Keratinocyte (primary cell): ENCODE data around the gene TEX36. TPM values are rescaled to one million over a fixed set of nuclear protein-coding genes. Genes with fewer than 3 reads are reported as not detected.
"Not testable (repeated sequence)": the region's sequence is repeated elsewhere in the genome, so short reads cannot be mapped to it uniquely, and the experiment has no call there.

Experiments used
- DNase-seq: peaks from one replicate; pipeline ENCODE4 v3.0.0-alpha.2; 2011; ENCODE audit warnings: low read depth, missing footprints, low spot score
- FAIRE-seq: peaks from 2 replicates; lab custom pipeline; 2011; peaks lifted over from hg19 to GRCh38; lab: Jason Lieb, UNC
- H2AFZ ChIP-seq: 2 replicates; pipeline ENCODE4 v1.6.0; 2012; ENCODE audit warnings: low read length, control low read depth, inconsistent platforms; ENCODE audit not compliant: control insufficient read depth
- H3K27ac ChIP-seq: 2 replicates; pipeline ENCODE4 v1.5.1; 2011; ENCODE audit warnings: low read length; ENCODE audit not compliant: control insufficient read depth, insufficient read depth
- H3K27me3 ChIP-seq: 3 replicates; pipeline ENCODE4 v1.6.0; 2011; ENCODE audit warnings: low read length; ENCODE audit not compliant: control insufficient read depth, insufficient read depth; ENCODE audit errors: extremely low read depth
- H3K36me3 ChIP-seq, 2 experiments: 2 replicates in 1 of 2; 3 replicates in 1 of 2; pipeline ENCODE4 v1.5.1; 2011; ENCODE audit warnings: low read length in 2 of 2, mild to moderate bottlenecking in 1 of 2; ENCODE audit not compliant: control insufficient read depth in 2 of 2, insufficient read depth in 2 of 2; ENCODE audit errors: extremely low read depth in 1 of 2
- H3K4me1 ChIP-seq: 3 replicates; pipeline ENCODE4 v1.5.1; 2011; ENCODE audit warnings: low read length; ENCODE audit not compliant: control insufficient read depth, insufficient read depth; ENCODE audit errors: extremely low read depth
- H3K4me2 ChIP-seq: 3 replicates; pipeline ENCODE4 v1.6.0; 2011; ENCODE audit warnings: low read depth, low read length; ENCODE audit not compliant: control insufficient read depth, insufficient read depth; ENCODE audit errors: extremely low read depth
- H3K4me3 ChIP-seq, 3 experiments: fragments of 200-600 bp in 1 of 3; sonication (generic) in 1 of 3; 2 replicates in 2 of 3; 3 replicates in 1 of 3; pipeline ENCODE4 v1.5.1; 2011 to 2016; ENCODE audit warnings: low read length in 3 of 3, mild to moderate bottlenecking in 3 of 3, control low read depth in 2 of 3, inconsistent platforms in 1 of 3, low read depth in 1 of 3, mixed read lengths in 1 of 3, mixed run types in 1 of 3, moderate library complexity in 1 of 3; ENCODE audit not compliant: control insufficient read depth in 2 of 3, insufficient read depth in 2 of 3; ENCODE audit errors: extremely low read depth in 1 of 3
- H3K79me2 ChIP-seq: 2 replicates; pipeline ENCODE4 v1.6.0; 2012; ENCODE audit warnings: low read length; ENCODE audit not compliant: control insufficient read depth, insufficient read depth
- H3K9ac ChIP-seq: 3 replicates; pipeline ENCODE4 v1.6.0; 2011; ENCODE audit warnings: low read length; ENCODE audit not compliant: control insufficient read depth, insufficient read depth; ENCODE audit errors: extremely low read depth
- H3K9me1 ChIP-seq: 3 replicates; pipeline ENCODE4 v1.6.0; 2011; ENCODE audit warnings: low read length; ENCODE audit not compliant: control insufficient read depth, insufficient read depth; ENCODE audit errors: extremely low read depth
- H3K9me3 ChIP-seq: 2 replicates; pipeline ENCODE4 v1.5.1; 2012; ENCODE audit warnings: low read depth, low read length; ENCODE audit not compliant: control insufficient read depth
- H4K20me1 ChIP-seq: 3 replicates; pipeline ENCODE4 v1.6.0; 2011; ENCODE audit warnings: low read length; ENCODE audit not compliant: control insufficient read depth, insufficient read depth; ENCODE audit errors: extremely low read depth
- EZH2 ChIP-seq: IDR thresholded peaks from one replicate; pipeline ENCODE4 v1.6.1; 2012; ENCODE audit warnings: inconsistent platforms, mild to moderate bottlenecking, low read length, moderate library complexity
- dilution Hi-C: fragments of 300-500 bp; cut with MboI; formaldehyde crosslinking; loops from one replicate; pipeline ENCODE4 v1.7.0; 2020; ENCODE audit warnings: low sequenced_read_pairs; ENCODE audit not compliant: extremely low pct_ligation_motif_present
- polyA plus RNA-seq, 5 experiments: library from polyadenylated mRNA; depleted of rRNA in 3 of 5; stranded (reverse) in 3 of 5; stranded (forward) in 1 of 5; unstranded in 1 of 5; fragments of >200 nt; gene quantifications; 1 replicate in 1 of 5; 2 replicates in 3 of 5; 3 replicates in 1 of 5; pipeline versions ENCODE4 v1.2.1 to v1.2.3, GENCODE V29; 2011 to 2012; ENCODE audit warnings: missing spikeins in 2 of 5, low read depth in 1 of 5, low replicate concordance in 1 of 5
- TF ChIP-seq, protein P1 (sequence below), 3 experiments: IDR thresholded peaks in 1 of 3; conservative IDR thresholded peaks in 1 of 3; optimal IDR thresholded peaks in 1 of 3; 2 replicates in 2 of 3; 3 replicates in 1 of 3; pipeline versions ENCODE3 to v1.5.1; 2011; ENCODE audit warnings: low read length in 3 of 3, mild to moderate bottlenecking in 3 of 3, moderate library complexity in 2 of 3, control low read depth in 1 of 3, inconsistent platforms in 1 of 3; ENCODE audit not compliant: insufficient read depth in 2 of 3; ENCODE audit errors: extremely low read depth in 1 of 3

The TEX36 gene
- polyA plus RNA-seq, 1 donor (not counting 4 experiments of a cell fraction or from before 2014, with no cell fraction given), result not detected

DNA sequence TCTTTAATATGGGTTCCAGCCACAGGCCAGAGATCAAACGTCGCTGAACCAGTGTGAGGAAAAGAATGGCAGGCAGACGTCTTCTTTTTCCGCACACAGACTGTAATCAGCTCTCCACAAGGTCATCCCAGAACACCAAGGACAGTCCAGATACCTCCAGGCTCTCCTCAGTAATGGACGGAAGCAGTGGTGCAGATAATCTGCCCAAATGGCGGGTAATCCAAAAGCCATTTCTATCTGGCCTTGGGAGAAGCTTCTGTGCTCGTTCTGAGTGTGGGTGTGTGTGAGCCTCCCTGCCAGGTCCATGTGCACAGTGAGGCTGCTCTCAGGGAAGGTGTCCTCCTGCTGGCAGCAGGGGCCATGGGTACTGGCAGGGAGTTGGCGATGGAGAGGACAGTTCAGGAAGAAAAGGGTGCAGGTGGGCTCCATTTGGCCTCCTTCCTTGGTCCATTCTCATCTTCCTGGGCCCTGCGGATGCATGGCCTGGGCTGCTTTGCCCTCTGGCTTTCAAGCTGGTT lies 15.6 kb upstream of the TEX36 start:
- DNase-seq, result no peak
- Histone ChIP-seq H3K4me3 (no peak overlapping the region), H2AFZ (no peak overlapping the region)

DNA sequence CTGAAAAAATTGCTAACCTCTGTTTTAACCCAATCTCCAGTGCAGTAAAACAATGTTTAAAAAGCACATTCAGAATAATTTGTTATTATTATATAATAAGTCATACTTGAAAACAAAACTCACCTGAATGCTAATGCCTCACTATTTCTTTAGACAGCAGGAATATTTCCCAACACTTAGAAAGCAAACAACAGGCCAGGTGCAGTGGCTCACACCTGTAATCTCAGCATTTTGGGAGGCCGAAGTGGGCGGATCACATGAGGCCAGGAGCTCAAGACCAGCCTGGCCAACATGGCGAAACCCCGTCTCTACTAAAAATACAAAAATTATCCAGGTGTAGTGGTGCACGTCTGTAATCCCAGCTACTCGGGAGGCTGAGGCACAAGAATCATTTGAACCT lies 13.9 kb upstream of the TEX36 start:
- H3K9ac ChIP-seq, H3K27me3 ChIP-seq, H3K9me3 ChIP-seq, H3K4me2 ChIP-seq, H3K79me2 ChIP-seq, H3K9me1 ChIP-seq, H3K27ac ChIP-seq, H3K4me1 ChIP-seq, DNase-seq, H4K20me1 ChIP-seq, H3K4me3 ChIP-seq, dilution Hi-C loops, H3K36me3 ChIP-seq, H2AFZ ChIP-seq, FAIRE-seq: not testable (repeated sequence)

More for the DNA sequence above, 15.6 kb upstream of the TEX36 start:
- no peak overlapping the region for H3K27ac ChIP-seq
- H3K9me3 ChIP-seq, result no peaks in the 10 kb centered on the region
- no peak for FAIRE-seq
- H3K9me1 ChIP-seq, result no peaks in the 10 kb centered on the region
- no peaks in the 10 kb centered on the region for H3K27me3 ChIP-seq
- H3K79me2 ChIP-seq, result no peaks in the 10 kb centered on the region
- TF ChIP-seq, protein P1, sequence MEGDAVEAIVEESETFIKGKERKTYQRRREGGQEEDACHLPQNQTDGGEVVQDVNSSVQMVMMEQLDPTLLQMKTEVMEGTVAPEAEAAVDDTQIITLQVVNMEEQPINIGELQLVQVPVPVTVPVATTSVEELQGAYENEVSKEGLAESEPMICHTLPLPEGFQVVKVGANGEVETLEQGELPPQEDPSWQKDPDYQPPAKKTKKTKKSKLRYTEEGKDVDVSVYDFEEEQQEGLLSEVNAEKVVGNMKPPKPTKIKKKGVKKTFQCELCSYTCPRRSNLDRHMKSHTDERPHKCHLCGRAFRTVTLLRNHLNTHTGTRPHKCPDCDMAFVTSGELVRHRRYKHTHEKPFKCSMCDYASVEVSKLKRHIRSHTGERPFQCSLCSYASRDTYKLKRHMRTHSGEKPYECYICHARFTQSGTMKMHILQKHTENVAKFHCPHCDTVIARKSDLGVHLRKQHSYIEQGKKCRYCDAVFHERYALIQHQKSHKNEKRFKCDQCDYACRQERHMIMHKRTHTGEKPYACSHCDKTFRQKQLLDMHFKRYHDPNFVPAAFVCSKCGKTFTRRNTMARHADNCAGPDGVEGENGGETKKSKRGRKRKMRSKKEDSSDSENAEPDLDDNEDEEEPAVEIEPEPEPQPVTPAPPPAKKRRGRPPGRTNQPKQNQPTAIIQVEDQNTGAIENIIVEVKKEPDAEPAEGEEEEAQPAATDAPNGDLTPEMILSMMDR (optimal IDR thresholded peaks at IDR 0.05 in 1 of 3, IDR thresholded peaks at IDR 0.05 in 1 of 3, conservative IDR thresholded peaks at IDR 0.05 in 1 of 3; ENCODE audit: extremely low read depth in 1 of 3, insufficient read depth in 2 of 3, low read length in 3 of 3), result no peak
- TF ChIP-seq EZH2, result no peak
- no peaks in the 10 kb centered on the region for H4K20me1 ChIP-seq
- dilution Hi-C loops, result no loop called here
- no peaks in the 10 kb centered on the region for H3K4me1 ChIP-seq
- no peak overlapping the region for H3K9ac ChIP-seq
- H3K4me2 ChIP-seq, result no peak overlapping the region
- no peaks in the 10 kb centered on the region for H3K36me3 ChIP-seq

DNA sequence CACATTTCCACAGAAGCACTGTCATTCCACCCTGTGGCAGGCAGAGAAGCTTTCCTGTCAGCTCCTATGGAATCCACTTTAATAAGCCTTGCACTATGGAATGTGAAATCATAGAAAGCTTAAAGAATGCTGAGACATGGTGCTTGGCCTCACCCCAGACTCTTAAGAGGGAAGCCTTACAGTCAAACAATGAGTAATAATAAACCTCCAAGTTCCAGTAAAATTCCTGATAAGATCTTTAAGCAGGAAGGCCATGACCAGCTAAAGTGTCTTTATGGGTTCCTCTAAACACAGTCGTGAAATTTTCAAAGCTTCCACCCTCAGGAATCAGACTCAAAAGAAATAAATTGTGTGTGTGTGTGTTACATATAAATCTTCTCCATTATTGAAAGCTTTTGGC lies 11.9 kb upstream of the TEX36 start:
- no peaks in the 10 kb centered on the region for H3K9me1 ChIP-seq
- no peak for TF ChIP-seq EZH2
- TF ChIP-seq, protein P1 (optimal IDR thresholded peaks at IDR 0.05 in 1 of 3, IDR thresholded peaks at IDR 0.05 in 1 of 3, conservative IDR thresholded peaks at IDR 0.05 in 1 of 3; ENCODE audit: extremely low read depth in 1 of 3, insufficient read depth in 2 of 3, low read length in 3 of 3), result no peak
- no peak for FAIRE-seq
- H2AFZ ChIP-seq, result no peak overlapping the region
- dilution Hi-C loops, result no loop called here
- no peak overlapping the region for H3K27ac ChIP-seq
- H3K4me3 ChIP-seq, result no peak overlapping the region
- H4K20me1 ChIP-seq, result no peaks in the 10 kb centered on the region
- no peak for DNase-seq
- H3K27me3 ChIP-seq, result no peaks in the 10 kb centered on the region
- H3K9me3 ChIP-seq, result no peaks in the 10 kb centered on the region
- no peaks in the 10 kb centered on the region for H3K79me2 ChIP-seq
- H3K4me2 ChIP-seq, result no peak overlapping the region
- H3K36me3 ChIP-seq, result no peaks in the 10 kb centered on the region
- H3K9ac ChIP-seq, result no peak overlapping the region
- H3K4me1 ChIP-seq, result no peaks in the 10 kb centered on the region
